SU-DHL-6 (cell line): ENCODE measurements around the gene FGFR2.

Experiments
- H2AFZ ChIP-seq: fragments of 200-600 bp; sonication (generic); 2 replicates; pipeline ENCODE4 v1.6.1; 2014; ENCODE audit warnings: low read depth, mild to moderate bottlenecking, moderate library complexity, mixed read lengths, antibody characterized with exemption, low read length; ENCODE audit not compliant: severe bottlenecking
- H3F3A ChIP-seq: fragments of 200-600 bp; shearing (Covaris generic); 2 replicates; pipeline ENCODE4 v1.6.0; 2016; ENCODE audit warnings: antibody characterized with exemption, mild to moderate bottlenecking; ENCODE audit not compliant: insufficient read depth
- H3K27ac ChIP-seq: fragments of 200-600 bp; sonication (generic); 2 replicates; pipeline ENCODE4 v1.5.1; 2016; ENCODE audit warnings: low read depth, mild to moderate bottlenecking, low read length, moderate library complexity, mixed read lengths
- H3K27me3 ChIP-seq: fragments of 200-600 bp; sonication (generic), shearing (Covaris generic); 2 replicates; pipeline ENCODE4 v1.6.0; 2014; ENCODE audit warnings: mild to moderate bottlenecking, low read length
- H3K36me3 ChIP-seq: fragments of 200-600 bp; sonication (generic); 2 replicates; pipeline ENCODE4 v1.6.1; 2014; ENCODE audit warnings: mild to moderate bottlenecking, low read length, mixed read lengths
- H3K4me2 ChIP-seq: fragments of 300-600, 200-600 bp; shearing (Covaris generic), sonication (generic); 2 replicates; pipeline ENCODE4 v1.6.0; 2014; ENCODE audit warnings: low read length, low read depth, mild to moderate bottlenecking; ENCODE audit not compliant: poor library complexity, severe bottlenecking
- H3K4me3 ChIP-seq: fragments of 200-600 bp; sonication (generic); 2 replicates; pipeline ENCODE4 v1.5.1; 2014; ENCODE audit warnings: antibody characterized with exemption, low read length, mild to moderate bottlenecking, mixed read lengths; ENCODE audit not compliant: insufficient read depth, poor library complexity, severe bottlenecking
- H3K79me2 ChIP-seq: fragments of 200-600 bp; sonication (generic); 2 replicates; pipeline ENCODE4 v1.6.1; 2014; ENCODE audit warnings: mild to moderate bottlenecking, low read length, moderate library complexity; ENCODE audit not compliant: insufficient read depth
- H3K9ac ChIP-seq: fragments of 200-600 bp; sonication (generic); 2 replicates; pipeline ENCODE4 v1.7.0; 2014; ENCODE audit warnings: mild to moderate bottlenecking, low read length
- H3K9me2 ChIP-seq: fragments of 200-600 bp; sonication (generic); replicated peaks from 2 replicates; pipeline ENCODE4 v1.6.1; 2014; ENCODE audit warnings: low read length; ENCODE audit not compliant: insufficient read depth
- H3K9me3 ChIP-seq: fragments of 200-600 bp; sonication (generic); 2 replicates; pipeline ENCODE4 v1.6.1; 2014; ENCODE audit warnings: low read length, mixed read lengths; ENCODE audit not compliant: insufficient read depth
- H4K20me1 ChIP-seq: fragments of 200-600 bp; sonication (generic); 2 replicates; pipeline ENCODE4 v1.6.1; 2014; ENCODE audit warnings: low read depth, mild to moderate bottlenecking, antibody characterized with exemption, low read length, moderate library complexity, mixed read lengths
- EZH2phosphoT487 ChIP-seq: fragments of 200-600 bp; sonication (generic), shearing (Covaris generic); conservative IDR thresholded peaks from 2 replicates; pipeline ENCODE4 v1.6.1; 2018; ENCODE audit warnings: mild to moderate bottlenecking, antibody characterized with exemption, low read length, moderate library complexity, mixed read lengths
- TF ChIP-seq, protein P1 (sequence below): fragments of 200-600 bp; sonication (generic); IDR thresholded peaks from one replicate; pipeline ENCODE4 v1.5.1; 2017; ENCODE audit warnings: antibody characterized with exemption, mild to moderate bottlenecking, low read length, moderate library complexity; ENCODE audit not compliant: insufficient read depth, poor library complexity, severe bottlenecking

FGFR2 gene

GRCh38 chr10:121464517-121464916, 133.7 kb downstream of the FGFR2 start:
- Histone ChIP-seq H3K27me3 (no peaks in the 10 kb centered on the region), H4K20me1 (no peaks in the 10 kb centered on the region), H3K9me3 (no peaks in the 10 kb centered on the region), H3K4me3 (no peak overlapping the region), H3F3A (no peaks in the 10 kb centered on the region), H3K27ac (no peak overlapping the region), H3K9ac (no peak overlapping the region), H2AFZ (no peak overlapping the region), H3K36me3 (no peaks in the 10 kb centered on the region), H3K4me2 (no peak overlapping the region), H3K79me2 (no peaks in the 10 kb centered on the region), H3K9me2 (no peaks in the 10 kb centered on the region)
- no peak for TF ChIP-seq EZH2phosphoT487
- TF ChIP-seq, protein P1, sequence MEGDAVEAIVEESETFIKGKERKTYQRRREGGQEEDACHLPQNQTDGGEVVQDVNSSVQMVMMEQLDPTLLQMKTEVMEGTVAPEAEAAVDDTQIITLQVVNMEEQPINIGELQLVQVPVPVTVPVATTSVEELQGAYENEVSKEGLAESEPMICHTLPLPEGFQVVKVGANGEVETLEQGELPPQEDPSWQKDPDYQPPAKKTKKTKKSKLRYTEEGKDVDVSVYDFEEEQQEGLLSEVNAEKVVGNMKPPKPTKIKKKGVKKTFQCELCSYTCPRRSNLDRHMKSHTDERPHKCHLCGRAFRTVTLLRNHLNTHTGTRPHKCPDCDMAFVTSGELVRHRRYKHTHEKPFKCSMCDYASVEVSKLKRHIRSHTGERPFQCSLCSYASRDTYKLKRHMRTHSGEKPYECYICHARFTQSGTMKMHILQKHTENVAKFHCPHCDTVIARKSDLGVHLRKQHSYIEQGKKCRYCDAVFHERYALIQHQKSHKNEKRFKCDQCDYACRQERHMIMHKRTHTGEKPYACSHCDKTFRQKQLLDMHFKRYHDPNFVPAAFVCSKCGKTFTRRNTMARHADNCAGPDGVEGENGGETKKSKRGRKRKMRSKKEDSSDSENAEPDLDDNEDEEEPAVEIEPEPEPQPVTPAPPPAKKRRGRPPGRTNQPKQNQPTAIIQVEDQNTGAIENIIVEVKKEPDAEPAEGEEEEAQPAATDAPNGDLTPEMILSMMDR, result no peak

GRCh38 chr10:121462955-121463354, 135.3 kb downstream of the FGFR2 start:
- H3K9me3 ChIP-seq, result no peaks in the 10 kb centered on the region
- H4K20me1 ChIP-seq, result no peaks in the 10 kb centered on the region
- H3K27me3 ChIP-seq, result no peaks in the 10 kb centered on the region

DNA sequence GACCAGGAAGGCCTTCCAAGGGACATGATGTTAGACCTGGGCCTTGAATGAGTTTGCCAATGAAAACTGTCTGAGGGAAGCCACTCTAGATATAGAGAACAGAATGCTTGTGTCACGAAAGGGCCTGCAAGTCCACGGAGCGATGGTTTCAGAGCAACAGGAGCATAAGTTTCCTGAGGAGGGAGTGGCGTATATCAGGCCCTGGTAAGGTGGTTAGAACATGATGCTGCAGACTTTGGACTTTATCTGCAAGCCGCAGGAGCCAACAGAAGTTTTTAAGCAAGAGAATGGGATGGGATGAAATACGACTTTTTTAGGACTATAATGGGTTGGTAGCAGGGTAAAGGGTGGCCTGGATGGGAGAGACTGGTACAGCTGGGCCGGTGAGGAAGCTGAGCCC, 136.0 kb downstream of the FGFR2 start:
- H3K4me3 ChIP-seq, result no peak overlapping the region
- H3K4me2 ChIP-seq, result no peak overlapping the region
- no peak for TF ChIP-seq EZH2phosphoT487
- TF ChIP-seq, protein P1, result no peak
- H3F3A ChIP-seq, result no peaks in the 10 kb centered on the region
- H4K20me1 ChIP-seq, result no peaks in the 10 kb centered on the region
- H3K27ac ChIP-seq, result no peak overlapping the region
- H2AFZ ChIP-seq, result no peak overlapping the region
- no peaks in the 10 kb centered on the region for H3K36me3 ChIP-seq
- no peaks in the 10 kb centered on the region for H3K27me3 ChIP-seq
- H3K9me2 ChIP-seq, result no peaks in the 10 kb centered on the region
- no peak overlapping the region for H3K9ac ChIP-seq
- no peaks in the 10 kb centered on the region for H3K79me2 ChIP-seq
- no peaks in the 10 kb centered on the region for H3K9me3 ChIP-seq

More at GRCh38 chr10:121462955-121463354, 135.3 kb downstream of the FGFR2 start:
- Histone ChIP-seq H2AFZ (no peak overlapping the region), H3K4me2 (no peak overlapping the region), H3K9ac (no peak overlapping the region), H3K9me2 (no peaks in the 10 kb centered on the region), H3F3A (no peaks in the 10 kb centered on the region), H3K79me2 (no peaks in the 10 kb centered on the region), H3K36me3 (no peaks in the 10 kb centered on the region), H3K27ac (no peak overlapping the region), H3K4me3 (no peak overlapping the region)
- no peak for TF ChIP-seq EZH2phosphoT487
- TF ChIP-seq, protein P1, result no peak

- H4K20me1 ChIP-seq, result no peaks in the 10 kb centered on the region
- H3K9me3 ChIP-seq, result no peaks in the 10 kb centered on the region
- H3K27ac ChIP-seq, result no peak overlapping the region
- no peaks in the 10 kb centered on the region for H3F3A ChIP-seq
- no peak overlapping the region for H3K4me3 ChIP-seq
- no peaks in the 10 kb centered on the region for H3K36me3 ChIP-seq
- H3K79me2 ChIP-seq, result no peaks in the 10 kb centered on the region
- H3K4me2 ChIP-seq, result no peak overlapping the region
- TF ChIP-seq EZH2phosphoT487, result no peak
- TF ChIP-seq, protein P1, result no peak
- H3K9ac ChIP-seq, result no peak overlapping the region
- no peaks in the 10 kb centered on the region for H3K9me2 ChIP-seq
- H3K27me3 ChIP-seq, result no peaks in the 10 kb centered on the region
- H2AFZ ChIP-seq, result no peak overlapping the region
Measured at GRCh38 chr10:121461307-121461706, 136.9 kb downstream of the FGFR2 start.
